ENCODE results near the gene VWA7. TPM values are rescaled to one million over a fixed set of nuclear protein-coding genes. Genes with fewer than 3 reads are reported as not detected.
"Not testable (repeated sequence)": the region's sequence is repeated elsewhere in the genome, so short reads cannot be mapped to it uniquely, and the experiment has no call there.

Gene VWA7
- polyA plus RNA-seq, 1 experiment = 0.29 TPM

- Histone ChIP-seq H3K4me3 (ENCODE audit: low read depth, low read length) (peak within 1 kb of the TSS; percentile 72), H3K27me3 (ENCODE audit: control insufficient read depth, insufficient read depth, low read length) (no peaks in the 10 kb centered on the region), H3K36me3 (ENCODE audit: control insufficient read depth, insufficient read depth, low read length) (no peaks in the 10 kb centered on the region)
- peak; percentile 32 for TF ChIP-seq CTCF (IDR thresholded peaks at IDR 0.05; ENCODE audit: insufficient read depth, low read depth, low read length)
- CTCF ChIA-PET = interaction anchor here (0.6 to 2.8 kb wide), 7 partner anchors 11 to 125 kb away, joined by 3 to 12 read pairs (median 4); partner anchors contain the start of gene VARS1
- peak; percentile 91 for DNase-seq (ENCODE audit: low read depth)
- POLR2A ChIA-PET = interaction anchor here (0.5 to 1.0 kb wide), 8 partner anchors 9 to 281 kb away, joined by 3 to 13 read pairs (median 4); partner anchors contain the start of genes C6orf47, HSPA1A, HSPA1B and HSPA1L
Measured at GRCh38 chr6:31806470-31807272, 29.5 kb upstream of the VWA7 start, which contains the start of gene LSM2. TSS of gene LSM2 (minus strand) at chr6:31806966. CDS start at chr6:31806757, 209 bp downstream.

GRCh38 chr6:31805939-31806469 is 28.9 kb upstream of the VWA7 start:
- CTCF ChIA-PET = interaction anchor here (1.4 to 2.8 kb wide), 3 partner anchors 10 to 15 kb away, joined by 3 to 12 read pairs (median 5); partner anchors contain the start of gene VARS1
- Histone ChIP-seq H3K4me3 (ENCODE audit: low read depth, low read length) (peak overlapping the region; percentile 72), H3K36me3 (ENCODE audit: control insufficient read depth, insufficient read depth, low read length) (no peaks in the 10 kb centered on the region), H3K27me3 (ENCODE audit: control insufficient read depth, insufficient read depth, low read length) (no peaks in the 10 kb centered on the region)
- POLR2A ChIA-PET = interaction anchor here (0.6 to 1.0 kb wide), 4 partner anchors 9 to 28 kb away, joined by 3 to 9 read pairs (median 4); partner anchors contain the start of genes HSPA1A, HSPA1B and HSPA1L
- TF ChIP-seq CTCF (IDR thresholded peaks at IDR 0.05; ENCODE audit: insufficient read depth, low read depth, low read length) = no peak
- no peak for DNase-seq (ENCODE audit: low read depth)

- CTCF ChIA-PET = interaction anchor here (1.2 kb wide), 1 partner anchor 26 kb away, joined by 4 read pairs; the partner anchor contains the start of gene HSPA1B
- DNase-seq (ENCODE audit: low read depth); POLR2A ChIA-PET; H3K36me3 ChIP-seq (ENCODE audit: control insufficient read depth, insufficient read depth, low read length); H3K4me3 ChIP-seq (ENCODE audit: low read depth, low read length); H3K27me3 ChIP-seq (ENCODE audit: control insufficient read depth, insufficient read depth, low read length): not testable (repeated sequence)
Measured at GRCh38 chr6:31801031-31801927, 24.2 kb upstream of the VWA7 start.

- no peak for TF ChIP-seq CTCF (IDR thresholded peaks at IDR 0.05; ENCODE audit: insufficient read depth, low read depth, low read length)
- ChIA-PET POLR2A (no interaction called here), CTCF (interaction anchor here (1.8 kb wide), 1 partner anchor 30 kb away, joined by 6 read pairs; no protein-coding TSS in a partner anchor)
- H3K27me3 ChIP-seq (ENCODE audit: control insufficient read depth, insufficient read depth, low read length) = no peaks in the 10 kb centered on the region
- no peak overlapping the region for H3K4me3 ChIP-seq (ENCODE audit: low read depth, low read length)
- DNase-seq (ENCODE audit: low read depth) = no peak
- no peaks in the 10 kb centered on the region for H3K36me3 ChIP-seq (ENCODE audit: control insufficient read depth, insufficient read depth, low read length)
Measured at GRCh38 chr6:31799781-31800180, 22.7 kb upstream of the VWA7 start.

GRCh38 chr6:31797588-31797987 is 20.5 kb upstream of the VWA7 start:
- no peak for DNase-seq (ENCODE audit: low read depth)
- Histone ChIP-seq H3K36me3 (ENCODE audit: control insufficient read depth, insufficient read depth, low read length) (no peaks in the 10 kb centered on the region), H3K4me3 (ENCODE audit: low read depth, low read length) (no peak overlapping the region), H3K27me3 (ENCODE audit: control insufficient read depth, insufficient read depth, low read length) (no peaks in the 10 kb centered on the region)
- ChIA-PET CTCF (no interaction called here), POLR2A (no interaction called here)
- TF ChIP-seq CTCF (IDR thresholded peaks at IDR 0.05; ENCODE audit: insufficient read depth, low read depth, low read length) = no peak

Data from BJ (cell line).